ENCODE data around the gene COX7A2L.
"Not testable (repeated sequence)": the region's sequence is repeated elsewhere in the genome, so short reads cannot be mapped to it uniquely, and the experiment has no call there.

DNA sequence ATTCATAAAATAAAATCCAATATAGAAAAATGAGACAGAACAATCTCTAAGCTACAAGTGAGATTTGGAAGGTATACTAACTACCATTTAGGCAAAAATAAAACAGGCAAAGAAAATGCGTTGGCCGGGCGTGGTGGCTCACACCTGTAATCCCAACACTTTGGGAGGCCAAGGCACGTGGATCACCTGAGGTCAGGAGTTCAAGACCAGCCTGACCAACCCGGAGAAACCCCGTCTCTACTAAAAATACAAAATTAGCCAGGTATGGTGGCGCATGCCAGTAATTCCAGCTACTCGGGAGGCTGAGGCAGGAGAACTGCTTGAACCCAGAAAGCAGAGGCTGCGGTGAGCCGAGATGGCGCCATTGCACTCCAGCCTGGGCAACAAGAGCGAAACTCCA is 13.5 kb downstream of the COX7A2L start:
- TF ChIP-seq, protein P1, sequence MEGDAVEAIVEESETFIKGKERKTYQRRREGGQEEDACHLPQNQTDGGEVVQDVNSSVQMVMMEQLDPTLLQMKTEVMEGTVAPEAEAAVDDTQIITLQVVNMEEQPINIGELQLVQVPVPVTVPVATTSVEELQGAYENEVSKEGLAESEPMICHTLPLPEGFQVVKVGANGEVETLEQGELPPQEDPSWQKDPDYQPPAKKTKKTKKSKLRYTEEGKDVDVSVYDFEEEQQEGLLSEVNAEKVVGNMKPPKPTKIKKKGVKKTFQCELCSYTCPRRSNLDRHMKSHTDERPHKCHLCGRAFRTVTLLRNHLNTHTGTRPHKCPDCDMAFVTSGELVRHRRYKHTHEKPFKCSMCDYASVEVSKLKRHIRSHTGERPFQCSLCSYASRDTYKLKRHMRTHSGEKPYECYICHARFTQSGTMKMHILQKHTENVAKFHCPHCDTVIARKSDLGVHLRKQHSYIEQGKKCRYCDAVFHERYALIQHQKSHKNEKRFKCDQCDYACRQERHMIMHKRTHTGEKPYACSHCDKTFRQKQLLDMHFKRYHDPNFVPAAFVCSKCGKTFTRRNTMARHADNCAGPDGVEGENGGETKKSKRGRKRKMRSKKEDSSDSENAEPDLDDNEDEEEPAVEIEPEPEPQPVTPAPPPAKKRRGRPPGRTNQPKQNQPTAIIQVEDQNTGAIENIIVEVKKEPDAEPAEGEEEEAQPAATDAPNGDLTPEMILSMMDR (IDR thresholded peaks at IDR 0.05) = not testable (repeated sequence)
- not testable (repeated sequence) for TF ChIP-seq EZH2 (IDR thresholded peaks at IDR 0.05; ENCODE audit: borderline replicate concordance, insufficient read depth, low read depth, low read length, poor library complexity, severe bottlenecking)
